IPS-11a (cell line): Measurements from ENCODE around the gene PLP2.

Experiments used
- H3K4me3 ChIP-seq: one replicate; pipeline ENCODE4 v1.5.1; 2013; ENCODE audit warnings: low read depth, low read length, control low read depth

PLP2 gene

DNA sequence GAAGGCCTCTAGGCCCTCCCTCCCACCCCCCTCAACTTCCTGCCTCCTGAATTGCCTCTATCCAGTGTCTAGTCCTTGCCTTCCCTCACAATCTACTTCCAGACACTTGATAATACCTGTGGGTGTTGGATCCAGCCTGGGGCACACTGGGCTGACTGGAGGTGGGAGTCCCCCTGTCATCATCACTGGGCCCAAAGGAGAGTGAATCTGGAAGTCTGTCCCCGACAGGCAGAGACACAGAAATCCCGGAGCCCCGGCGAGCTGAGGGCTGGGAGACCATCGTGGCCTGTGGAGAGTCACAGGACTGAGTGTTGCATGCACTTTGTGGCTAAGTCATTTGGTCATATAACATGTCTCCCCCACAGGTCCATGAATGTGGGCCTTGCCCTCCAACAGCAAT is 36.7 kb downstream of the PLP2 start:
- H3K4me3 ChIP-seq: no peak overlapping the region

DNA sequence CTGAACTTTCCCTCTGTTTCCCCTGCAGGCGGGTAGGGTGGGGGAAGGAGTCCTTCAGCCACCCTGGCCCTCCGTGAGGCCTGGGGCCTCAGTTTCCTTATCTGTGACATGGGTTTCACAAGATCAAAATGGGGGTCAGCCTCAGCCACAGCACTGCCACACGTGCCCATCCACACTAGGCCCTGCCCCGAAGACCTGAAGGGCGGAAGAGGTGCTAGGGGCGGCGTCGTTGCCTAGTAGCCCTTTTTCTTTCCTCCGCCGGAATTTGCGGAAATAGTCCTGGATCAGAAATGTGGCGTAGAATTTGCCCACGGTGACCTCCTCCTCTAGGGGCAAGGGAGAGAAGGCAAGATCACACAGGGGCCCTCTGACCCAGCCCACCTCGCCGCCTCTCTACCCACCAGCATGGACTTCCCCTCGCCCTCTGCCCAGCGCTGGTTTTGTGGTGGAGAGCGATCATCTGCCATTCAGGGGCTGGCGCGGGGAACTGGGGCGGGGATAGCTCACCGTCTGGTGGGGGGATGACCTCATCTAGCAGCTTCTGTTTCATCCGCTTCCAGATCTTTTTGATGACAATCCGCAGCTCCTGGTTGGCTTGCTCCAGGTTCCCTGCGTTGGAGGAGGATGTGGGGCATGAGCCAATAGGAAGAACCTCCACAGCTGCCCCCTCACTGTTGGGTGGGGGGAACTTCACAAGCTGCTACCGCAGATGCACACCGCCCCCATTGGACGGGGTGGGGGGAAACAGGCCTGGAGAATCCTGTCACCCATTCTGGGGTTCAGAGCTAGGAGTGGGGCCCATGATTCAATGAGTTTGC is 37.9 kb downstream of the PLP2 start:
- peak overlapping the region; percentile 1 for H3K4me3 ChIP-seq

DNA sequence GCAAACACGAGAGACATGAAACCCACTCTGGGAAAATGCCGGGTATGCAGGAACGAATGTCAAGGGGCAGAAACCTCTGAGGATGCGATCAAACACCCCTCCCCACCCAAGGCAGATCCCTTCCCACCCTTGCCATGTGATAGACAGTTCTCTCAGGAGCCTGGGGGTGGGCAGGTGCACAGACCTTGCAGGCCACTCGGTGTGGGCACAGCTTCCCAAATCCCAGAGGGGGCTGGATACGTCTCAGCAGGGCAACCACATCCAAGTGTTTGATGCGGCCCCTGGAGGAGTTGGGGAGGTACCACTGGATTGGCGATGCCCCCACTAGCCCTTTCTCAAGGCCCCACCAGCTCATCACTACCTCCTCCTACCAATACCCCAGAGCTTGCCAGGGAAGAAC is 38.7 kb downstream of the PLP2 start:
- H3K4me3 ChIP-seq: no peak overlapping the region

DNA sequence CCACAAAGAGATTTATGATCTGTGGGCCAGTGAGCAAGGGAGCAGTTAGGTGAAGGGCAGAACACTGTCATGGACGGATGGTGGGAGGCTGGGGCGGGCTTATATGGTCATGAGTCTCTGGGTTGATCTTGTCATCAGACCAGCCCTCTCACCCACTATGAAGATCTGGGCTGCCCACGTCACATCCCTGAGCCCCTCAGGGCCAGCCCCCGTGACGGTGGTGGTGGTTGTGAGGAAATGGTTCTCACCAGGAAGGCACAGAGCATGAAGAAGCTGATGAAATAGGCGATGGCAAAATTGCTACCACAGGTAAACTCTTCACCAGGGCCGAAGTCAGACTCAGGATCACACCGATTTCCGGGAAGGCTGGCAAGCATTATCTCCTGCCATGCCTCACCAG is 39.4 kb downstream of the PLP2 start:
- no peak overlapping the region for H3K4me3 ChIP-seq

DNA sequence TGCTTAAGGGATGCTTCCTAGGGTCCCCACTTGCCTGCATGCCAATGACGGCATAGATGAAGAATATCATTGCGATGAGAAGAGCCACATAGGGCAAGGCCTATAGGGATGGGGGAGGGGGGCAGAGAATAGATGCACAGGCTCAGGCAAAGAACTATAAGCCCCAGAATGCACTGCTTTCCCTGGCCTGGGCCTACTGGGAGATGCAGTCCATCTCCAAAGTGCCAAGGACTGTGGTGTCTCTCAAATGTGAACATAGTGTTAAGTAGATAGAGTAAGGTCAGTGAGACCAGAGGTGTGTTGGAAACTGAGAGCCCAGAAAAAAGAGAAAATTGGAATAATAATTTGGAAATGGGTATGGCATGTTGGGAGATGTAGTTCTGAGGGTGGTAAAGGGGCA is 40.5 kb downstream of the PLP2 start:
- H3K4me3 ChIP-seq: no peak overlapping the region

DNA sequence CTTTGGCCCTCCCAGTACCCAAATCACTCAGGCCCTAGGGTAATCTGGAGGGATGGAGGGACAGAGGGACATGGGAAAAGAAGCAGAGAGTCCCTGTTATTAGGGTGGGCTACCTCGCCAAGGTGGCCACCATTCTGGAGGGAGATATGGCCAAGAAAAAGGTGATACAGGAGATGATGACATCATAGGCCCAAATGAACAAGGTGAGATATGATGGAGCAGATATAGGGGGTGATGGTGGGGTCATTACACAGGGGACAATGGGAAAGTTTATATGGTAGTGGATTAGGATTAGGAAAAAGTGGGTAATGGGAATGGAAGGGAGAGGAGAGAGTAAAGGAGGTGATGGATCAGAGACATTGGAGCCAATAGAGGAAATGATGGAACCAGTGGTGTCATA is 41.2 kb downstream of the PLP2 start:
- H3K4me3 ChIP-seq: no peak overlapping the region

DNA sequence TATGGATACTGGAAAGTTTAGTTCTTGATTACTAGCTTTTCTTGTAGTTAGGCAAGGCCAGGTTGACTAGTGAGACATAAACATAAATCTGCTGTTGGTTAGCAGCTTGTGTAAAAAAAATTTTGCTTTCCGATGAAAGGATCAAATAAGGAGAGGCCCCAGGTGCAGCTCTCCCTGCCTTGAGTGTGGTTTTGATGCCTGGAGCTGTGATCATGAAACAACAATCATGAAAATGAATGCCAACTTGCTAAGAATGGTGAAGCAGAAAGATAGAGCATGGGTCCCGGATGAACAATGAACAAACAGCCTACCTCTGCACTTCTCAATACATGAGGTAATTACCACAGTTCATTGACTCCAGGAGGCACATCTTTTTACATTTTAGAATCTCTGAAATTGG is 42.7 kb downstream of the PLP2 start:
- no peak overlapping the region for H3K4me3 ChIP-seq

DNA sequence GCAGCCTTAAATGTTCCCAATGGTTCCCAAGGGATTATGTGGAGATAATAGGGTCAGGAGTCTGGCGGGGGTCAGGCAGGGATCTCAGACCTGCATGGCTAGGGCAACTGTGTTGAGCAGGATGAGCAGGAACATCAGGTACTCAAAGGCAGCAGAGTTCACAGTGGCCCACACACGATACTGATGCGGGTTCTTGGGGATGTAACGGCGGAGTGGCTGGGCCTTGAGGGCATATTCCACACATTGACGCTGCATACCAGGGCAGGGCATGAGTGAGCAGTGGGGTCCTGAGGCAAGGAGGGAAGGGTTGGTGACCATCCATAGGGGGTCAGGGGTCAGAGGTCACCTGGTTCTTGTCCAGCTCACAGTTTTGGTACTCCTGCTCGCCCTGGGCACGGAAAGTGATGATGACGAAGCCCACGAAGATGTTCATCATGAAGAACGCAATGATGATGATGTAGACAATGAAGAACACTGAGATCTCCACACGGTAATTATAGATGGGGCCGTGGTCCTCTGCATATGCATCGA is 43.4 kb downstream of the PLP2 start:
- H3K4me3 ChIP-seq: no peak overlapping the region

DNA sequence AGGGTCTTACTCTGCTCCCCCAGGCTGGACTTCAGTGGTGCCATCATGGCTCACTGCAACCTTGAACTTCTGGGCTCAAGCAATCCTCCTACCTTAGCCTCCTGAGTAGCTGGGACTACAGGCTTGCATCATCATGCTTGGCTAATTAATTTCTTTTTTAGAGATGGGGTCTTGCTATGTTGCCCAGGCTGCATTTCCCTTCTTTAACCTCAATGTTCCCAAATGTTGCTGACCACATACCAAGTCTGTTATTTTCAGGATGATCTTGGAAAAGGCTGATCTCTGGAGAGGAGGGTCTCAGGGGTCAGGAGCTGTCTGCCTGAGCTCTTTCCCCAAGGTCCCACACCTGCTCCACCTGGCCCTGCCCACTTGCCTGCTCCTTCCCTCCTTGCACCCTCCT is 48.4 kb downstream of the PLP2 start:
- H3K4me3 ChIP-seq: no peak overlapping the region

DNA sequence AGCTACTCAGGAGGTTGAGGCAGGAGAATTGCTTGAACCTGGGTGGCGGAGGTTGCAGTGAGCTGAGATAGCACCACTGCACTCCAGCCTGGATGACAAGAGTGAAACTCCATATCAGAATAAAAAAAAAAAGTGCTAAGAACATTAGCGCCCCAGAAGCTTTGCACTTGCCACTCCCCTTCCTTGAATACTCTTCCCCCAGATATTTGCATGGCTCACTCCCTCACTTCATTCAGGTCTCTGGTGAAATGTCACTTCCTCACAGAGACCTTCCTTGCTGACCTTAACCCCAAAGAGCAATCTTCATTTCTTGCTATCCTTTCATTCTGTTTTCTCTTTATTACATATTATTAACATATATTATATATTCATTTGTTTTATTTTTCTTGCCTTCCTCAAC is 50.2 kb downstream of the PLP2 start:
- no peak overlapping the region for H3K4me3 ChIP-seq
